ENCODE data around the gene SLC4A4. TPM values are rescaled to one million over a fixed set of nuclear protein-coding genes. Genes with fewer than 3 reads are reported as not detected.

The SLC4A4 gene
- total RNA-seq, 4 donors from 2014 or later: 0.90 to 5.9 (median 4.4) TPM

DNA sequence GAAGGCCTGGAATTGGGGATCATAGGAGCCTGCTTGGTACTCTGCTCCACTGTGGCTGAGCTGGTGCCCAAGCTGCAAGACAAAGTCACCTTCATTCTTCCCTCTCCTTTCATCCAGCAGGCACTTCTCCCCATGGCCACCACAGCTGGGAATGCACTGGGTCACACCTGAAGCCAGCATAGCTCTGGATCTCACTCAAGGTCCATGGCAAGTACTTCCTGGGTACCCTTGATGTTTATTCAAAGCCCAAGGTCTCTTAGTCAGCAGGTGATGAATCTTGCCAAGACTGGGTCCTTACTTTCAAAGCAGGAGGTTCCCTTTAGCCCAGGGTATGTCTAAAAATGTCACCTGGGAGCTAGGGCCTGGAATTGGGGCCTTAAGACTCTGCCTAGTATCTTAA is 4.9 kb upstream of the SLC4A4 start:
- no peaks in the 10 kb centered on the region for H3K27me3 ChIP-seq
- H3K9me3 ChIP-seq: no peaks in the 10 kb centered on the region
- DNase-seq (ENCODE audit: low spot score in 2 of 2): no peak
- TF ChIP-seq EP300 (IDR thresholded peaks at IDR 0.05): no peak
- TF ChIP-seq, protein P1, sequence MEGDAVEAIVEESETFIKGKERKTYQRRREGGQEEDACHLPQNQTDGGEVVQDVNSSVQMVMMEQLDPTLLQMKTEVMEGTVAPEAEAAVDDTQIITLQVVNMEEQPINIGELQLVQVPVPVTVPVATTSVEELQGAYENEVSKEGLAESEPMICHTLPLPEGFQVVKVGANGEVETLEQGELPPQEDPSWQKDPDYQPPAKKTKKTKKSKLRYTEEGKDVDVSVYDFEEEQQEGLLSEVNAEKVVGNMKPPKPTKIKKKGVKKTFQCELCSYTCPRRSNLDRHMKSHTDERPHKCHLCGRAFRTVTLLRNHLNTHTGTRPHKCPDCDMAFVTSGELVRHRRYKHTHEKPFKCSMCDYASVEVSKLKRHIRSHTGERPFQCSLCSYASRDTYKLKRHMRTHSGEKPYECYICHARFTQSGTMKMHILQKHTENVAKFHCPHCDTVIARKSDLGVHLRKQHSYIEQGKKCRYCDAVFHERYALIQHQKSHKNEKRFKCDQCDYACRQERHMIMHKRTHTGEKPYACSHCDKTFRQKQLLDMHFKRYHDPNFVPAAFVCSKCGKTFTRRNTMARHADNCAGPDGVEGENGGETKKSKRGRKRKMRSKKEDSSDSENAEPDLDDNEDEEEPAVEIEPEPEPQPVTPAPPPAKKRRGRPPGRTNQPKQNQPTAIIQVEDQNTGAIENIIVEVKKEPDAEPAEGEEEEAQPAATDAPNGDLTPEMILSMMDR (IDR thresholded peaks at IDR 0.05): no peak
- TF ChIP-seq POLR2A (IDR thresholded peaks at IDR 0.05): no peak
- no peak overlapping the region for H3K27ac ChIP-seq
- no peak overlapping the region for H3K4me3 ChIP-seq
- no peaks in the 10 kb centered on the region for H3K4me1 ChIP-seq
- H3K36me3 ChIP-seq: no peaks in the 10 kb centered on the region

DNA sequence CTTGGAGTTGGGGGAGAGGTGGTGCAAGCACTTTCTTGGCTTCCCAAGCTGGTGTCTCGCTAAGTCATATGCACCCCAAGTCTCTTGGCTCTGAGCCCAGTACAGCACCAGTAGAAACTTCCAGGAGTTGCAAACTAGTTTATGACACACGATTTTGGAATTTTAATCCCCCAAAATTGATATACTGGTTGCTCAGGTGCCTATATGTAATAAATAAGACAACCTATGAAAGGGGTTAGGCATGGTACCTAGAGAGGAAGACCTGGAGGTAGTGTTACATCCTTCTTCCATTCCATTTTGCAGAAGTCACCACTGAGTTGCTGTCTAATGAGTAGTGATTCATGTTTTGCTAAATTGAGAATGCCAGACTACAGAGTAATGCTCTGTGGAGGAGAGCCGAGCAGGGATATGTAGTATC is 4.3 kb upstream of the SLC4A4 start:
- TF ChIP-seq POLR2A (IDR thresholded peaks at IDR 0.05): no peak
- no peak for TF ChIP-seq EP300 (IDR thresholded peaks at IDR 0.05)
- TF ChIP-seq, protein P1 (IDR thresholded peaks at IDR 0.05): no peak
- no peak overlapping the region for H3K27ac ChIP-seq
- DNase-seq (ENCODE audit: low spot score in 2 of 2): no peak
- no peaks in the 10 kb centered on the region for H3K9me3 ChIP-seq
- WGBS, 2 donors: 81 to 87% methylated on average over 3 of the region's 3 CpGs
- no peaks in the 10 kb centered on the region for H3K36me3 ChIP-seq
- H3K27me3 ChIP-seq: no peaks in the 10 kb centered on the region
- H3K4me3 ChIP-seq: no peak overlapping the region
- no peaks in the 10 kb centered on the region for H3K4me1 ChIP-seq

DNA sequence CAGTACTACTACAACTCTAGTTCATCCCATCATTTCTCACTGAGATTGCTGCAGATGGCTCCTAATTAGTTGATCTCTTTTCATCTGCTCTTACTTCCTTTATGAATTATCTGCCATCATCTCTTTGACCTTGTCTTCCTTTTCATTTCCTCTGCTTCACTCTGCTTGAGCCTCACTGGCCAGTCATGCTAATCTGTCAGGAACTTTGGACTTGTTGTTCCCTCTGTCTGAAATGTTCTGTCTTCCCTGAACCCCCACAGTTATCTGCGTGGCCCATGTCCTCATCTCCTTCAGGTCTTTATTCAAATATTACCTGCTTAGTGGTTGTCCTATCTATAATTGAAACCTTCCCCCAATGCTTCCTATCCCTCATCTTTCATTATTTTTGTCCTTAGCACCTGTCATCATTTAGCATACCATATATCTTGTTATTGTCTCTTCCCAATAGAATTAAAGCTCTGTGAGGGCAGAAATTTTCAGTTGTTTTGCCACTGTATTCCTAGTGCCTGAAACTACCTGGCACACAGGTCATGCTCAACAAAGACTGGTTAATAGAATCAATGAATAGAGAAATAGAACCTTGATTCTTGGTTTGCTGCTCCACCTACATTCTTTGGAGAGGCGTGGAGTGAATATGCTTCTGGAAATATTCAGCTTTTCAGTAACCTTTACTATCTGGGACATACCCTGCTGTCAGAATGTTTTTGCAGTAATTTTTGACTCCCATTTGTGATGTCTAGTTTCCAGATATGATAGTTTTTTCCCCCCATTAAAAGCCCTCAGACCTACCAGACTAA is 5.0 kb downstream of the SLC4A4 start:
- Histone ChIP-seq H3K27me3 (no peaks in the 10 kb centered on the region), H3K9me3 (no peaks in the 10 kb centered on the region), H3K27ac (no peak overlapping the region), H3K36me3 (no peaks in the 10 kb centered on the region), H3K4me3 (no peak overlapping the region), H3K4me1 (no peaks in the 10 kb centered on the region)
- TF ChIP-seq, protein P1 (IDR thresholded peaks at IDR 0.05): no peak
- TF ChIP-seq EP300 (IDR thresholded peaks at IDR 0.05) (no peak), POLR2A (IDR thresholded peaks at IDR 0.05) (no peak)
- DNase-seq (ENCODE audit: low spot score in 2 of 2): no peak
- WGBS, 2 donors: 82 to 95% methylated on average over 2 of the region's 2 CpGs

DNA sequence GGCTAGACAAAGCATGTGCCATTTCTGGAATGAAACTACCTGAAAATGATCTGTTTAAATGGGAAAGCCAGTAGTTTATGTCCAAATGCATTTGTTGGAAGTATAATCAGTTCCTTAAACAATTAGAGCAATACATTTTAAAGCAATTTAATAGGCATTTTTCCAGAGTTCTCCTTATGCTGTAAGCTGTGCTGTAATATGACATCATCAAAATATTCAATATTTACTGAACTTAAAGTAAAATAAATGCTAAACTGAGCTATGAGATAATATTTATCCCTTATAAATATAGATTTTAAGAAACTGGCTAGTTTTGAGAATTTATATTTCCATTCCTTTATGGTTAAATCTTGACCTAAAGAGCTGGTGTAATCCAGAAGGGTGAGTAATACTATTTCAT is 7.9 kb downstream of the SLC4A4 start:
- Histone ChIP-seq H3K9me3 (no peaks in the 10 kb centered on the region), H3K27me3 (no peaks in the 10 kb centered on the region), H3K4me3 (no peak overlapping the region), H3K36me3 (peaks cover 0 to 8% (median 0%) of the 10 kb centered on the region in 3 donors), H3K27ac (no peak overlapping the region), H3K4me1 (no peaks in the 10 kb centered on the region)
- no peak for DNase-seq (ENCODE audit: low spot score in 2 of 2)
- TF ChIP-seq EP300 (IDR thresholded peaks at IDR 0.05): no peak
- TF ChIP-seq, protein P1 (IDR thresholded peaks at IDR 0.05): no peak

DNA sequence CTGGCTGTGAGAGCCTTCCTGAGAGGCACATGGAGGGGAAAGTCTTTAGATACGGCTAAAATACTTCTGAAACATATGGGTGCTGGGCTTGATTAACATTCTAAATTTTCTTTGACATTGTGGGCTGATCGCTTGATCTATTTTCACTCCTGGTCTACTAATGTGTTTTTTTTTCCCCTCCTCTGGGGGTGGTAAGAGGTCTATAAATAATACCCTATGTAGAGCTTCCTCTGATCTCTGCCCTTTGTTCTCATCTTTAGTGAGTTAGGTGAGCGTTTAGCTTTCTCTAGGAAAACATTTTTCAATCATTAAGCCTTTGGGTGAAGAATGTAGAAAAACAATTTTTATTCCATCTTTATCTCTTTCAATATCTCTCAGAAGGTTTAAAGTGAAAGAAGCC is 9.8 kb downstream of the SLC4A4 start:
- Histone ChIP-seq H3K27ac (no peak overlapping the region), H3K4me1 (no peaks in the 10 kb centered on the region), H3K4me3 (no peak overlapping the region), H3K36me3 (peaks cover 0 to 8% (median 0%) of the 10 kb centered on the region in 3 donors), H3K27me3 (no peaks in the 10 kb centered on the region), H3K9me3 (no peaks in the 10 kb centered on the region)
- TF ChIP-seq EP300 (IDR thresholded peaks at IDR 0.05) (no peak), POLR2A (IDR thresholded peaks at IDR 0.05) (no peak)
- TF ChIP-seq, protein P1 (IDR thresholded peaks at IDR 0.05): no peak
- WGBS, 2 donors: 67 to 75% methylated on average over 3 of the region's 3 CpGs
- DNase-seq (ENCODE audit: low spot score in 2 of 2): no peak
